HG03439 (cell line): ENCODE data around the gene TOMM70.
A peak's percentile ranks its signal among the peaks of the same experiment; 100 is the strongest.
"Not testable (repeated sequence)": the region's sequence is repeated elsewhere in the genome, so short reads cannot be mapped to it uniquely, and the experiment has no call there.

Experiments used
- ATAC-seq: cut with Tn5 transposase; IDR thresholded peaks from one replicate; pipeline ENCODE4 v1.9.1; 2021; ENCODE audit warnings: mild to moderate bottlenecking, moderate library complexity; ENCODE audit not compliant: unreplicated experiment

Gene TOMM70

GRCh38 chr3:100400780-100401673, at the start of gene TOMM70, which contains the start of gene LNP1:
TSS of gene TOMM70 (minus strand) at chr3:100401089. CDS start at chr3:100400949, 140 bp downstream.
TSS of gene LNP1 (plus strand) at chr3:100401539. CDS start at chr3:100429730, 28,191 bp downstream.
- ATAC-seq, result peak; percentile 92

- no peak for ATAC-seq
These were observed 48.3 kb upstream of the TOMM70 start for GRCh38 chr3:100449214-100449613.

- no peak for ATAC-seq
These were observed 47.2 kb upstream of the TOMM70 start for GRCh38 chr3:100448079-100448478.

GRCh38 chr3:100447067-100447466, 46.2 kb upstream of the TOMM70 start:
- not testable (repeated sequence) for ATAC-seq

GRCh38 chr3:100443690-100444089, 42.8 kb upstream of the TOMM70 start:
- no peak for ATAC-seq

GRCh38 chr3:100440895-100441294, 40.0 kb upstream of the TOMM70 start:
- ATAC-seq, result no peak

- ATAC-seq, result no peak
These were observed 37.7 kb upstream of the TOMM70 start for GRCh38 chr3:100438623-100438974.

- ATAC-seq, result no peak
These were observed 37.1 kb upstream of the TOMM70 start for GRCh38 chr3:100437721-100438622.

GRCh38 chr3:100436951-100437350, 36.1 kb upstream of the TOMM70 start:
- ATAC-seq, result no peak

GRCh38 chr3:100429187-100429716, 28.4 kb upstream of the TOMM70 start:
- no peak for ATAC-seq

- ATAC-seq, result no peak
These were observed 26.8 kb upstream of the TOMM70 start for GRCh38 chr3:100427699-100428098.

- no peak for ATAC-seq
These were observed 25.3 kb upstream of the TOMM70 start for GRCh38 chr3:100426067-100426682.

GRCh38 chr3:100425316-100425715, 24.4 kb upstream of the TOMM70 start:
- no peak for ATAC-seq

GRCh38 chr3:100424261-100424660, 23.4 kb upstream of the TOMM70 start:
- ATAC-seq, result no peak

GRCh38 chr3:100423611-100424010, 22.7 kb upstream of the TOMM70 start:
- no peak for ATAC-seq

GRCh38 chr3:100420885-100421284, 20.0 kb upstream of the TOMM70 start:
- ATAC-seq, result no peak

- ATAC-seq, result no peak
These were observed 18.5 kb upstream of the TOMM70 start for GRCh38 chr3:100419406-100419805.

GRCh38 chr3:100416863-100417262, 16.0 kb upstream of the TOMM70 start:
- ATAC-seq, result no peak

GRCh38 chr3:100416176-100416575, 15.3 kb upstream of the TOMM70 start:
- ATAC-seq, result no peak

- ATAC-seq, result no peak
These were observed 12.7 kb upstream of the TOMM70 start for GRCh38 chr3:100413613-100414012.
